PC-9 (cell line): ENCODE data around the gene HDDC3.

Source experiments
- EZH2 ChIP-seq: fragments of 200-600 bp; sonication (generic); IDR thresholded peaks from 2 replicates; pipeline ENCODE4 v1.8.0; 2017; ENCODE audit warnings: antibody characterized with exemption, low read depth
- TF ChIP-seq, protein P1 (sequence below): fragments of 200-600 bp; sonication (generic); conservative IDR thresholded peaks from 2 replicates; pipeline ENCODE4 v1.6.1; 2017; ENCODE audit warnings: mixed run types, antibody characterized with exemption, mild to moderate bottlenecking, moderate library complexity

DNA sequence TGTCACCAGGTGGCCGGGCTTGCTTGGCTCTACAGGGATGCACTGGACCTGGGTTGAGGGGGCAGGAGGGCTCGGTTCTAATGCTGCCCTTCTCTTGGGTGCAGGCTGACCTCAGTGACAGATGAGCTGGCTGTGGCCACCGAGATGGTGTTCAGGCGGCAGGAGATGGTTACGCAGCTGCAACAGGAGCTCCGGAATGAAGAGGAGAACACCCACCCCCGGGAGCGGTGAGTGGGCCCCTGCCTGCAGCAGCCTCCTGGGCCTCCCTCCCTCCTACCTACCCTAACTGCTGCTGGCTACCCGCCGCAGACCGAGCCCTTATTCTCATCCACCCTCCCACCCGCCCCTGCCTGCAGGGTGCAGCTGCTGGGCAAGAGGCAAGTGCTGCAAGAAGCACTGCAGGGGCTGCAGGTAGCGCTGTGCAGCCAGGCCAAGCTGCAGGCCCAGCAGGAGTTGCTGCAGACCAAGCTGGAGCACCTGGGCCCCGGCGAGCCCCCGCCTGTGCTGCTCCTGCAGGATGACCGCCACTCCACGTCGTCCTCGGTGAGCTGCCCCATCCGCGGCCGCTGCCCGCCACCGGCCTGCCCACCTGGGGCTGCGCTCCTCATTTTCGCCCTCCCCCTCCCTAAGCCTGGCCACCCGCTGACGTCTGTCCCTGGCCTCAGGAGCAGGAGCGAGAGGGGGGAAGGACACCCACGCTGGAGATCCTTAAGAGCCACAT lies 42.5 kb downstream of the HDDC3 start:
- TF ChIP-seq, protein P1, sequence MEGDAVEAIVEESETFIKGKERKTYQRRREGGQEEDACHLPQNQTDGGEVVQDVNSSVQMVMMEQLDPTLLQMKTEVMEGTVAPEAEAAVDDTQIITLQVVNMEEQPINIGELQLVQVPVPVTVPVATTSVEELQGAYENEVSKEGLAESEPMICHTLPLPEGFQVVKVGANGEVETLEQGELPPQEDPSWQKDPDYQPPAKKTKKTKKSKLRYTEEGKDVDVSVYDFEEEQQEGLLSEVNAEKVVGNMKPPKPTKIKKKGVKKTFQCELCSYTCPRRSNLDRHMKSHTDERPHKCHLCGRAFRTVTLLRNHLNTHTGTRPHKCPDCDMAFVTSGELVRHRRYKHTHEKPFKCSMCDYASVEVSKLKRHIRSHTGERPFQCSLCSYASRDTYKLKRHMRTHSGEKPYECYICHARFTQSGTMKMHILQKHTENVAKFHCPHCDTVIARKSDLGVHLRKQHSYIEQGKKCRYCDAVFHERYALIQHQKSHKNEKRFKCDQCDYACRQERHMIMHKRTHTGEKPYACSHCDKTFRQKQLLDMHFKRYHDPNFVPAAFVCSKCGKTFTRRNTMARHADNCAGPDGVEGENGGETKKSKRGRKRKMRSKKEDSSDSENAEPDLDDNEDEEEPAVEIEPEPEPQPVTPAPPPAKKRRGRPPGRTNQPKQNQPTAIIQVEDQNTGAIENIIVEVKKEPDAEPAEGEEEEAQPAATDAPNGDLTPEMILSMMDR: no peak
- TF ChIP-seq EZH2: no peak
